Panc1 (cell line): ENCODE measurements around the gene CALHM6. TPM values are rescaled to one million over a fixed set of nuclear protein-coding genes. Genes with fewer than 3 reads are reported as not detected.

Experiments used
- ATAC-seq: fragments of 200-7000 bp; cut with Tn5 transposase; 2 replicates; pipeline ENCODE4 v1.9.1; 2020; ENCODE audit warnings: mild to moderate bottlenecking, moderate library complexity
- BruUV-seq: library from RNA; stranded (reverse); fragments of 400-500 nt; replicated peaks from 2 replicates; lab custom pipeline; 2021; lab: Mats Ljungman, UMichigan
- CTCF ChIA-PET: fragments of 300-600 bp; sonication (Branson Sonifier 250); formaldehyde crosslinking; loops from one replicate; lab custom pipeline; 2022; ENCODE audit warnings: antibody characterized with exemption; lab: Charles Lee
- POLR2A ChIA-PET: fragments of 300-600 bp; sonication (Branson Sonifier 250); formaldehyde crosslinking; loops from one replicate; lab custom pipeline; 2022; ENCODE audit warnings: antibody characterized with exemption; lab: Charles Lee
- DNase-seq: peaks from one replicate; pipeline ENCODE4 v3.0.0-alpha.2; 2010; ENCODE audit warnings: low read depth, low spot score
- H3K27ac ChIP-seq: 2 replicates; pipeline ENCODE4 v1.5.1; 2011; ENCODE audit warnings: mild to moderate bottlenecking, low read length, inconsistent platforms
- H3K27me3 ChIP-seq: fragments of 200-500 bp; sonication (Bioruptor generic); 2 replicates; pipeline ENCODE4 v1.6.0; 2014; ENCODE audit warnings: low read length, inconsistent platforms; ENCODE audit not compliant: control insufficient read depth, insufficient read depth
- H3K36me3 ChIP-seq: fragments of 200-500 bp; sonication (Bioruptor generic); 2 replicates; pipeline ENCODE4 v1.5.1; 2014; ENCODE audit warnings: inconsistent platforms, mild to moderate bottlenecking, low read length, moderate library complexity; ENCODE audit not compliant: control insufficient read depth, insufficient read depth
- H3K4me1 ChIP-seq: 2 replicates; pipeline ENCODE4 v1.5.1; 2011; ENCODE audit warnings: inconsistent platforms, mild to moderate bottlenecking, low read length, moderate library complexity; ENCODE audit not compliant: control insufficient read depth, insufficient read depth
- H3K4me3 ChIP-seq, 2 experiments: 2 replicates each; pipeline ENCODE4 v1.5.1; 2011 to 2012; ENCODE audit warnings: low read depth in 2 of 2, low read length in 2 of 2, mild to moderate bottlenecking in 2 of 2, inconsistent platforms in 1 of 2, moderate library complexity in 1 of 2
- H3K9me3 ChIP-seq: fragments of 200-500 bp; sonication (Bioruptor generic); 2 replicates; pipeline ENCODE4 v1.5.1; 2014; ENCODE audit warnings: low read depth, mild to moderate bottlenecking, inconsistent platforms, low read length, moderate library complexity; ENCODE audit not compliant: control insufficient read depth, insufficient read depth
- POLR2AphosphoS5 ChIP-seq: IDR thresholded peaks from 2 replicates; pipeline ENCODE4 v1.6.1; 2012; ENCODE audit warnings: mild to moderate bottlenecking, low read depth, low read length, moderate library complexity
- SIN3A ChIP-seq: IDR thresholded peaks from 2 replicates; pipeline ENCODE4 v1.6.1; 2012; ENCODE audit warnings: low read depth, mild to moderate bottlenecking, low read length, moderate library complexity, borderline replicate concordance; ENCODE audit not compliant: insufficient read depth
- TCF7L2 ChIP-seq: IDR thresholded peaks from 2 replicates; pipeline ENCODE4 v1.6.1; 2011; ENCODE audit warnings: mild to moderate bottlenecking, low read depth, low read length, inconsistent platforms
- in situ Hi-C: cut with HindIII; loops from 2 replicates; pipeline ENCODE4 v1.10.0; 2016; ENCODE audit warnings: low sequenced_read_pairs, low pct_unique_long_range_greater_than_20kb
- intact Hi-C: fragments of 100-400 bp; cut with micrococcal nuclease; formaldehyde crosslinking; loops from one replicate; pipeline ENCODE4 v1.10.0; 2022; ENCODE audit not compliant: unreplicated experiment
- total RNA-seq: library from RNA; stranded (reverse); gene quantifications from one replicate; pipeline ENCODE4 v1.2.1, GENCODE V29; 2021; ENCODE audit not compliant: unreplicated experiment
- TF ChIP-seq, protein P1 (sequence below): fragments of 450-650 bp; IDR thresholded peaks from 2 replicates; pipeline ENCODE4 v1.5.1; 2017; ENCODE audit warnings: mild to moderate bottlenecking
- TF ChIP-seq, protein P2 (sequence below), 2 experiments: IDR thresholded peaks; 2 replicates each; pipeline ENCODE4 v1.6.1; 2011 to 2012; ENCODE audit warnings: low read depth in 2 of 2, control low read depth in 1 of 2, low read length in 1 of 2, mild to moderate bottlenecking in 1 of 2, moderate library complexity in 1 of 2; ENCODE audit not compliant: insufficient read depth in 1 of 2

CALHM6 gene
- total RNA-seq, 1 experiment from 2014 or later: not detected

GRCh38 chr6:116472706-116473105 lies 11.5 kb downstream of the CALHM6 start:
- no peaks in the 10 kb centered on the region for H3K4me1 ChIP-seq
- no TSS peak for BruUV-seq
- CTCF ChIA-PET: interaction anchor here (0.6 kb wide), 1 partner anchor 71 kb away, joined by 3 read pairs; no protein-coding TSS in a partner anchor

GRCh38 chr6:116475141-116475540 lies 14.0 kb downstream of the CALHM6 start:
- no peak overlapping the region for H3K27ac ChIP-seq
- H3K27me3 ChIP-seq: peaks cover 15% of the 10 kb centered on the region; the same call in 1 of the 2 replicates
- no peaks in the 10 kb centered on the region for H3K36me3 ChIP-seq
- DNase-seq: no peak
- no peak overlapping the region for H3K4me3 ChIP-seq
- intact Hi-C loops (no loop called here), in situ Hi-C loops (no loop called here)
- CTCF ChIA-PET: no interaction called here
- ATAC-seq: no peak
- no peaks in the 10 kb centered on the region for H3K4me1 ChIP-seq
- no peaks in the 10 kb centered on the region for H3K9me3 ChIP-seq
- POLR2A ChIA-PET: no interaction called here
- BruUV-seq: no TSS peak
- TF ChIP-seq, protein P1, sequence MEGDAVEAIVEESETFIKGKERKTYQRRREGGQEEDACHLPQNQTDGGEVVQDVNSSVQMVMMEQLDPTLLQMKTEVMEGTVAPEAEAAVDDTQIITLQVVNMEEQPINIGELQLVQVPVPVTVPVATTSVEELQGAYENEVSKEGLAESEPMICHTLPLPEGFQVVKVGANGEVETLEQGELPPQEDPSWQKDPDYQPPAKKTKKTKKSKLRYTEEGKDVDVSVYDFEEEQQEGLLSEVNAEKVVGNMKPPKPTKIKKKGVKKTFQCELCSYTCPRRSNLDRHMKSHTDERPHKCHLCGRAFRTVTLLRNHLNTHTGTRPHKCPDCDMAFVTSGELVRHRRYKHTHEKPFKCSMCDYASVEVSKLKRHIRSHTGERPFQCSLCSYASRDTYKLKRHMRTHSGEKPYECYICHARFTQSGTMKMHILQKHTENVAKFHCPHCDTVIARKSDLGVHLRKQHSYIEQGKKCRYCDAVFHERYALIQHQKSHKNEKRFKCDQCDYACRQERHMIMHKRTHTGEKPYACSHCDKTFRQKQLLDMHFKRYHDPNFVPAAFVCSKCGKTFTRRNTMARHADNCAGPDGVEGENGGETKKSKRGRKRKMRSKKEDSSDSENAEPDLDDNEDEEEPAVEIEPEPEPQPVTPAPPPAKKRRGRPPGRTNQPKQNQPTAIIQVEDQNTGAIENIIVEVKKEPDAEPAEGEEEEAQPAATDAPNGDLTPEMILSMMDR: no peak
- TF ChIP-seq, protein P2, sequence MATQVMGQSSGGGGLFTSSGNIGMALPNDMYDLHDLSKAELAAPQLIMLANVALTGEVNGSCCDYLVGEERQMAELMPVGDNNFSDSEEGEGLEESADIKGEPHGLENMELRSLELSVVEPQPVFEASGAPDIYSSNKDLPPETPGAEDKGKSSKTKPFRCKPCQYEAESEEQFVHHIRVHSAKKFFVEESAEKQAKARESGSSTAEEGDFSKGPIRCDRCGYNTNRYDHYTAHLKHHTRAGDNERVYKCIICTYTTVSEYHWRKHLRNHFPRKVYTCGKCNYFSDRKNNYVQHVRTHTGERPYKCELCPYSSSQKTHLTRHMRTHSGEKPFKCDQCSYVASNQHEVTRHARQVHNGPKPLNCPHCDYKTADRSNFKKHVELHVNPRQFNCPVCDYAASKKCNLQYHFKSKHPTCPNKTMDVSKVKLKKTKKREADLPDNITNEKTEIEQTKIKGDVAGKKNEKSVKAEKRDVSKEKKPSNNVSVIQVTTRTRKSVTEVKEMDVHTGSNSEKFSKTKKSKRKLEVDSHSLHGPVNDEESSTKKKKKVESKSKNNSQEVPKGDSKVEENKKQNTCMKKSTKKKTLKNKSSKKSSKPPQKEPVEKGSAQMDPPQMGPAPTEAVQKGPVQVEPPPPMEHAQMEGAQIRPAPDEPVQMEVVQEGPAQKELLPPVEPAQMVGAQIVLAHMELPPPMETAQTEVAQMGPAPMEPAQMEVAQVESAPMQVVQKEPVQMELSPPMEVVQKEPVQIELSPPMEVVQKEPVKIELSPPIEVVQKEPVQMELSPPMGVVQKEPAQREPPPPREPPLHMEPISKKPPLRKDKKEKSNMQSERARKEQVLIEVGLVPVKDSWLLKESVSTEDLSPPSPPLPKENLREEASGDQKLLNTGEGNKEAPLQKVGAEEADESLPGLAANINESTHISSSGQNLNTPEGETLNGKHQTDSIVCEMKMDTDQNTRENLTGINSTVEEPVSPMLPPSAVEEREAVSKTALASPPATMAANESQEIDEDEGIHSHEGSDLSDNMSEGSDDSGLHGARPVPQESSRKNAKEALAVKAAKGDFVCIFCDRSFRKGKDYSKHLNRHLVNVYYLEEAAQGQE (IDR thresholded peaks at IDR 0.05; ENCODE audit: insufficient read depth in 1 of 2, low read depth in 2 of 2, low read length in 1 of 2): no peak
- TF ChIP-seq TCF7L2 (no peak), SIN3A (no peak), POLR2AphosphoS5 (no peak)

More at GRCh38 chr6:116472706-116473105, 11.5 kb downstream of the CALHM6 start:
- POLR2A ChIA-PET: no interaction called here
- Histone ChIP-seq H3K4me3 (no peak overlapping the region), H3K9me3 (no peaks in the 10 kb centered on the region), H3K27ac (no peak overlapping the region), H3K36me3 (no peaks in the 10 kb centered on the region), H3K27me3 (peaks cover 22% of the 10 kb centered on the region)
- no peak for DNase-seq
- in situ Hi-C loops (no loop called here), intact Hi-C loops (no loop called here)
- TF ChIP-seq TCF7L2 (no peak), SIN3A (no peak), POLR2AphosphoS5 (no peak)
- TF ChIP-seq, protein P2 (IDR thresholded peaks at IDR 0.05; ENCODE audit: insufficient read depth in 1 of 2, low read depth in 2 of 2, low read length in 1 of 2): no peak
- TF ChIP-seq, protein P1: no peak
- ATAC-seq: no peak
